HG03135 (cell line): ENCODE results near the gene MAN1C1.
A peak's percentile ranks its signal among the peaks of the same experiment; 100 is the strongest.
"Not testable (repeated sequence)": the region's sequence is repeated elsewhere in the genome, so short reads cannot be mapped to it uniquely, and the experiment has no call there.

Experiments
- ATAC-seq: cut with Tn5 transposase; IDR thresholded peaks from one replicate; pipeline ENCODE4 v1.9.1; 2021; ENCODE audit warnings: mild to moderate bottlenecking, moderate library complexity; ENCODE audit not compliant: unreplicated experiment

MAN1C1 gene

GRCh38 chr1:25631750-25632485, 15.3 kb downstream of the MAN1C1 start:
- ATAC-seq = no peak

GRCh38 chr1:25634066-25634465, 17.5 kb downstream of the MAN1C1 start:
- ATAC-seq = no peak

DNA sequence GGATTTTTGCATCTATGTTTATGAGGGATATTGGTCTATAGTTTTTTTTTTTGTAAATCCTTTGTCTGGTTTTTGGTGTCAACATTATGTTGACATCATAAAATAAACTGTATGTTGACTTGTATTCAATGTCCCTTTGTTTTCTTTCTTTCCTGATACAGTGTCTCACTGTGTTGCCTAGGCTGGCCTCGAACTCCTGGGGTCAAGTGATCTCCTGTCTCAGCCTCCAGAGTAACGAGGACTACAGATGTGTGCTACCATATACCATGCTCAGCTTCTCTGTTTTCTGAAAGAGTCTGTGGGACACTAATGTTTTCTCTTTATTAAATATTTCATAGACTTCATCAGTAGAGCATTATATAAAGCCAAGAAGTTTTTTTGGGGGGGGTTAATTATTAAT, 18.3 kb downstream of the MAN1C1 start:
- ATAC-seq = no peak

- not testable (repeated sequence) for ATAC-seq
Observed at GRCh38 chr1:25636141-25636540, 19.6 kb downstream of the MAN1C1 start.

- ATAC-seq = no peak
Observed at GRCh38 chr1:25640646-25641328, 24.2 kb downstream of the MAN1C1 start.

DNA sequence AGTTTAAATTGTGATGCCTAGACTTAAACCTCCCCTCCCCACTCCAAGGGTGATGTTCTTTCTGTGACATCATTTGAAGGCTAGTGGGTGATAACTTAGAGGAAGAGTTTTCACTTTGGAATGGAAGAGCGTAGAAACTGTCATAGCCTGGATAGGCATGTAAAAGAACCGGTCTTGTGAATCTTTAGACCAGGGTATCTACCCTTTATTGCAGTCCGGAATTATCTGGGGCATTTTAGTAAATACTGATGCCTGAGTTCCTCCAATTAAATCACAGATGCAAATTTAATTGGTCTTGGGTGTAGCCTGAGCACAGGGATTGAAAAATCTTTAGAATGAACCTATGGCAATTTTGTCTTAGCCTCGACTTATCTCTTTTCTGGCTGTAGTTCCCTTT, 24.7 kb downstream of the MAN1C1 start:
- no peak for ATAC-seq

- peak; percentile 24 for ATAC-seq
Observed at GRCh38 chr1:25641931-25642573, 25.5 kb downstream of the MAN1C1 start.

DNA sequence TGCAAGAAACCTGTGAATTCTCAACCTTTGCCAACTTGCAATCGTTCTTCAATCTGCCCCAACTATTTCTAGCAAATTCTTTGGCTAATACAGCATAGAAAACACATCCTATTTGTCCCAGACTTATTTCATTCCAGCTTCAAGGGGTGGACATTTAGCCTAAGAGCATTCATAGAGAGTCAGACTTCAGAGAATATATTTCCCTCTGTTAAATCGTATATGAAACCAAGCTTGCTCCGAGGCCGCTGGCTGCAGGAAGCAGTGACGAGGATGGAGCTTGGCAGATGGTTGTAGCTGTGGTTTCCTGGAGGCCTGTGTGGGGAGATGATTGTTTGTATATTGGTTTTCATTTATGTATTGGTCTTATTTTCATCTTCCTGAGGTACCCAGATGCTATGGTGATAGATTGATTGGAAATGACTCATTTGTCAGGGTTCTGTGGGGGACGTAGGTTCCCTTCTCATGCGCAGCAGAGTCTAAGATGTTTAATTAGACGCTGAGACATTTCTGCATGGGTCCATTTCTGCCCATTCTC, 26.1 kb downstream of the MAN1C1 start:
- ATAC-seq = peak; percentile 82

- ATAC-seq = no peak
Observed at GRCh38 chr1:25643929-25644328, 27.3 kb downstream of the MAN1C1 start.

GRCh38 chr1:25644962-25645361, 28.4 kb downstream of the MAN1C1 start:
- ATAC-seq = no peak

- no peak for ATAC-seq
Observed at GRCh38 chr1:25645637-25646400, 29.2 kb downstream of the MAN1C1 start.

DNA sequence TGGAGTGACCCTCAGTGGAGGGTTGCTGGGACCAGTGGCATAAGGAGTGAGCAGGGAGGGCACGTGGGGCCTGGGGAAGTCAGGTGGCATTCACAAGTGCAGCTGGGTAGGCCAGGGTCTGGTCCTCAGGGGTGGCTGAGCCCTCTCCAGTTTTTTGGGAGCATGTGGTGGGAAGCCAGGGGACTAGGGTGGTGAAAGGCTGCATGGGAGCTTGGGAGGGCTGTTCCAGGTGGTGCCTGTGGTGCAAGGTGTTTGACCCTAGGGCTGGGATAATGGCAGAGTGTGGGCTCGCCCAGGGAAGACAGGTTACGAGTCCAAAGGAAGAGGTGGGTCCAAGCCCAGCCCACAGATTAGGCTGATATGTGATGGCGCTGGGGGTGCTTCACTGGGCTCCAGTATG, 30.5 kb downstream of the MAN1C1 start:
- no peak for ATAC-seq

DNA sequence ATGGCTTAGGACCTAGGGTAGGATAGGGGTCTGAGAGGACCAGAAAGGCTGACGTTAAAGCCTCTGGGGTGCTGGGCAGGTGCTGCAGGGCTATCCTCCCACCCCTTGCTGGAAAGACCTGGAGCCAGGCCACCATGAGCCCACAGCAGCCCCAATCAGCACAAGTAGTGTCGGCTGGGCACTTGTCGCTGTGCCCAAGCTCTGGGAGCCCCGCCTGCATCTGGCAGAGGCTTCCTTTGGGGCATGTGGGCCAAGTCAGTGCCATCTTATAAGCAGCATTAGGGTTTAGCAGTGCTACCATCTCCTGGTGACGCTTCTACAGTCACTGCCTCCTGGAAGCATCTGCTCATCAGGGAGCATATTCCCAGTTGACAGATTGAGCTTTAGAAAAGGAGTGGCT, 31.3 kb downstream of the MAN1C1 start:
- no peak for ATAC-seq

DNA sequence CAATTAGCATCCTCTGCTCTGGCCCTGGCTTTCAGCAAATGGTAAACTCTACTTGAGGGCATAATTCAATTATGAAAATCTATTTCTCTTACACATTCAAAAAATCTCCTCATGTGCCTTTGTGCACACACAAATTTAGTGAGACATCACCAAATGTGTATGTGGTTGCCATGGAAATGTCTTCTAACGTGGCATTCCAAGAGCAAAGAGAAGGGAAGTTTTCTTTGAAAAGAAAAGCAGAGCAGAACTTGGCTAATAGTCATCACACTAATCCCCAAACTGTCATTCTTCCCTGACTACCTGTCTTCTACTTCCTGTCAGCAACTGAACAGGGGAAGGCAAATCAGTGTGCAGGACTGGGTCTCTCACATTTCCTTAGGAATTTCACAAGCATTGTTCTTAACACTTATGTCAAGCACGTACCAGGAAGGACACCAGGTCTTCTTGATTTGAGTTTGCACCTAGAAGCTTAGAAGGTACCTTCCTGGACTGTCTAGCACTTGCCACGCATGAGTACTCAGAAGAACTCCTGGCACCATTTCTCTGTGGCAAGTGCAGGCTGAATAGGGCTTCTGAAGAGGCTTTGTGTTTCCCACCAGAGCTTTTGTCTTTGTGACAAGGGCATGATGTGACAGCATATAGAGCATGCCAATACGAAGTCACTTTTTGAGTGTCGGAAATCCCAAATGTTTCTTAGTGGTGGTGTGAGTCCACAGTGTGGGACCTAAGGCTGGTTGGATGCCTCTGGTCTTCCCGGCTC, 32.3 kb downstream of the MAN1C1 start:
- ATAC-seq = no peak

DNA sequence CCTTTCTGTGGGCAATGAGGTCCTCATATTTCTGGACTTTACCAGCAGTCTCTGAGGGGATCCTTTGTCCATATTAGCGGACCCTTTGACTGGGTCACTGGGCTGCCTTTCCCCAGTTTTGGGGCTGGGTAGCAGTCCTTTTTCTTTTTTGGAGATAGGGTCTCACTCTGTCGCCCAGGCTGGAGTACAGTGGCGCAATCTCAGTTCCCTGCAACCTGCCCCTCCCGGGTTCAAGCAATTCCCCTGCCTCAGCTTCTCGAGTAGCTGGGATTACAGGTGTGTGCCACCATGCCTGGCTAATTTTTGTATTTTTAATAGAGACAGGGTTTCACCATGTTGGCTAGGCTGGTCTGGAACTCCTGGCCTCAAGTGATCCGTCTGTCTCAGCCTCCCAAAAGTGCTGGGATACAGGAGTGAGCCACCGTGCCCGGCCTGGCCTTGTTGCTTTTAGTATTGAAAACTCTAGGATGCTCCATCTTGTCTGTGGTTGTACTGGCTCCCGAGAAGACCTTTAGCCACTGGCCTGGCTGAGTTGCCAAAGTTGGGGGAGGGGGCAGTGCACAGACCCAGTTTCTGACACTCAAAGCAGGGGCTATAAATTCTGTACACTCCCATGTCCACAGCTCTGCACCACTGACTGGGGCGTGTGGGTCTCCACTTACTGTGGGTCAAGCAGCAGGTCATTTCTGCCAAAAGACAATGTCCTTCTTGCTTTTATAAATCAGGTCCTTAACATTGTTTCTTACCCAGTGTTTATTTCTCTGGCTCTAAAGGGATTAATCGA, 33.1 kb downstream of the MAN1C1 start:
- no peak for ATAC-seq

DNA sequence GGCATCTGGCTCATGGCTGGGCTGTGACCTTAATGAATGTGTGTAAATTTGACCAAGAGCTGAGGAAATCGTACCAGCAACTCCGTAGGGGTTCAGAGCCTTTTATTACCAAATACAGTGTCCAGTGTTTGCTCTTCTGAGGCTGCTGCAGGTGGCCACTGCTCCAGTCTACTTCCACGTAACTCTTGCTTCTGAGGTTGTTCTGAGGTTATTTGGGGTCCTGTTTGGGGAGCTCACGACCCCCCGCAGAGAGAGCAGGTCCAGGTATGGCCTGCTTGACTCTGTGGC, 33.6 kb downstream of the MAN1C1 start:
- ATAC-seq = no peak

DNA sequence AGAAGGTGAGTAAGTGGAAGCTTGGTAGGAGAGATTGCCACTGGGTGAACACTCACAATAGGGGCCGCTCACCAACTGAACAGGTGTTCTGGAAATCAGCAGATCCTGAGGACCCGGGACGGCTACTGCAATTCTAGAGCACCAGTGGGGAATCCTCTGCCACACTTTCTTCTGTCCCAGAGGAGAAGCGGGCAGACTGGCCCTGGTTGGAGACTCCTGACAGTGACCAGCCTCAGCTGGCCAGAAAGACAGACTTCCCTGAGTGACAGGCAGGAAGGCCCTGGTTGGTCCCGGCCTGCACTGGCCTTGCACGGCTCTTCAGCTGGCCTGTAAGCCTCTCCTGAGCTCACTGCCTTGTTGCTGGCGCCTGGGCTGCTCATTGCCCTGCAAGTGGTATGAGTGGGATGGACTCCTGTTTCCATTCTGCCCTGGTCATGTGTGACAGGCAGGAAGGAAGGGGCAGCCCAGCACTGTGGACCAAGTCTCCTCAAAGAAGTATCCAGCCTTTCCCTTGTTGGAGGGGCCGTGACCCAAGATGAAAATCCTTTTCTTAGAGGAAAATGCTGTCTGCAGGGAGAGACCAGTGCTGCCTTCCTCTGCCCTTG, 34.5 kb downstream of the MAN1C1 start:
- no peak for ATAC-seq

- ATAC-seq = no peak
Observed at GRCh38 chr1:25651824-25652741, 35.5 kb downstream of the MAN1C1 start.
